Prostate gland (tissue), 2 donors: ENCODE measurements around the gene EEA1. TPM values are rescaled to one million over a fixed set of nuclear protein-coding genes. Genes with fewer than 3 reads are reported as not detected.

ENCODE experiments used
- DNase-seq: peaks from one replicate; pipeline ENCODE4 v3.0.0-alpha.2; 2019; ENCODE audit warnings: low spot score
- H3K27ac ChIP-seq, 2 donors: fragments of 200-600 bp; sonication (generic); 2 replicates each; pipeline ENCODE4 v1.5.1; 2017 to 2019
- H3K27me3 ChIP-seq: fragments of 200-600 bp; sonication (generic); replicated peaks from 2 replicates; pipeline ENCODE4 v1.5.1; 2019; ENCODE audit not compliant: insufficient read depth
- H3K36me3 ChIP-seq, 2 donors: fragments of 200-600 bp; sonication (generic); 1 replicate in 1 of 2; 2 replicates in 1 of 2; pipeline versions ENCODE4 v1.5.1 to v1.8.1; 2017 to 2019
- H3K4me1 ChIP-seq: fragments of 200-600 bp; sonication (generic); replicated peaks from 2 replicates; pipeline ENCODE4 v1.5.1; 2019
- H3K4me3 ChIP-seq, 2 donors: fragments of 200-600 bp; sonication (generic); 2 replicates each; pipeline ENCODE4 v1.5.1; 2017 to 2019
- H3K9me3 ChIP-seq: fragments of 200-600 bp; sonication (generic); 2 replicates; pipeline ENCODE4 v1.5.1; 2017
- CTCF ChIP-seq, 4 experiments: fragments of 200-600 bp in 2 of 4; fragments of 450-650 bp in 2 of 4; sonication (generic) in 2 of 4; IDR thresholded peaks; 1 replicate in 3 of 4; 2 replicates in 1 of 4; pipeline ENCODE4 v1.5.1; 2016 to 2019; ENCODE audit warnings: antibody characterized with exemption in 4 of 4, mild to moderate bottlenecking in 2 of 4, moderate library complexity in 2 of 4
- POLR2A ChIP-seq: fragments of 450-650 bp; IDR thresholded peaks from one replicate; pipeline ENCODE4 v1.6.1; 2016; ENCODE audit warnings: antibody characterized with exemption, mild to moderate bottlenecking
- POLR2AphosphoS5 ChIP-seq: sonication (generic); formaldehyde crosslinking; IDR thresholded peaks from one replicate; pipeline ENCODE4 v1.6.1; 2017; ENCODE audit warnings: antibody characterized with exemption
- WGBS: methylation state at CpG from one replicate; pipeline ENCODE4 v1.1.5; 2018; 5-methylcytosine and 5-hydroxymethylcytosine counted together
- intact Hi-C: fragments of 100-400 bp; cut with DNase I; formaldehyde crosslinking; loops from one replicate; pipeline ENCODE4 v1.14.2; 2022
- total RNA-seq, 2 donors: library from RNA; depleted of rRNA; stranded (reverse); fragments of >200 nt; gene quantifications; one replicate each; pipeline ENCODE4 v1.1.0, GENCODE V29; 2016

Gene EEA1
- total RNA-seq, 2 donors from 2014 or later = 18.6 to 22.6 TPM

GRCh38 chr12:92786045-92786444, 143.1 kb downstream of the EEA1 start:
- DNase-seq = no peak
- no peaks in the 10 kb centered on the region for H3K9me3 ChIP-seq
- no peak overlapping the region for H3K4me3 ChIP-seq
- intact Hi-C loops = no loop called here
- no peak overlapping the region for H3K27ac ChIP-seq
- H3K27me3 ChIP-seq = no peaks in the 10 kb centered on the region
- TF ChIP-seq CTCF (IDR thresholded peaks at IDR 0.05) (no peak), POLR2A (no peak), POLR2AphosphoS5 (no peak)
- WGBS = 84% methylated on average over 1 of the region's 1 CpG
- no peaks in the 10 kb centered on the region for H3K36me3 ChIP-seq
- H3K4me1 ChIP-seq = no peaks in the 10 kb centered on the region

- WGBS = 100% methylated on average over 1 of the region's 1 CpG
- intact Hi-C loops = no loop called here
- Histone ChIP-seq H3K27ac (no peak overlapping the region), H3K36me3 (no peaks in the 10 kb centered on the region), H3K4me1 (no peaks in the 10 kb centered on the region), H3K4me3 (no peak overlapping the region), H3K27me3 (no peaks in the 10 kb centered on the region), H3K9me3 (no peaks in the 10 kb centered on the region)
- DNase-seq = no peak
- TF ChIP-seq POLR2A (no peak), POLR2AphosphoS5 (no peak), CTCF (IDR thresholded peaks at IDR 0.05) (no peak)
Observed at GRCh38 chr12:92785563-92785950, 143.5 kb downstream of the EEA1 start.

GRCh38 chr12:92784797-92785562, 144.1 kb downstream of the EEA1 start:
- H3K4me3 ChIP-seq = no peak overlapping the region
- no peaks in the 10 kb centered on the region for H3K9me3 ChIP-seq
- intact Hi-C loops = no loop called here
- no peak overlapping the region for H3K27ac ChIP-seq
- H3K27me3 ChIP-seq = no peaks in the 10 kb centered on the region
- 59% methylated on average over 1 of the region's 1 CpG for WGBS
- no peaks in the 10 kb centered on the region for H3K36me3 ChIP-seq
- H3K4me1 ChIP-seq = no peaks in the 10 kb centered on the region
- TF ChIP-seq POLR2AphosphoS5 = peak; percentile 44
- TF ChIP-seq CTCF (IDR thresholded peaks at IDR 0.05) = peak; percentile 19 to 70 (median 48)
- TF ChIP-seq POLR2A = no peak
- DNase-seq = peak; percentile 22

- intact Hi-C loops = no loop called here
- no peak for DNase-seq
- H3K4me1 ChIP-seq = no peaks in the 10 kb centered on the region
- TF ChIP-seq POLR2AphosphoS5 (no peak), CTCF (IDR thresholded peaks at IDR 0.05) (no peak), POLR2A (no peak)
- H3K9me3 ChIP-seq = no peaks in the 10 kb centered on the region
- no peaks in the 10 kb centered on the region for H3K27me3 ChIP-seq
- H3K4me3 ChIP-seq = no peak overlapping the region
- H3K27ac ChIP-seq = no peak overlapping the region
- WGBS = 0% methylated on average over 1 of the region's 1 CpG
- no peaks in the 10 kb centered on the region for H3K36me3 ChIP-seq
Observed at GRCh38 chr12:92784356-92784755, 144.7 kb downstream of the EEA1 start.

- H3K4me1 ChIP-seq = no peaks in the 10 kb centered on the region
- H3K27me3 ChIP-seq = no peaks in the 10 kb centered on the region
- no peak overlapping the region for H3K27ac ChIP-seq
- intact Hi-C loops = no loop called here
- no peak overlapping the region for H3K4me3 ChIP-seq
- H3K36me3 ChIP-seq = no peaks in the 10 kb centered on the region
- DNase-seq = no peak
- 91% methylated on average over 1 of the region's 1 CpG for WGBS
- no peak for TF ChIP-seq POLR2A
- no peak for TF ChIP-seq POLR2AphosphoS5
- no peak for TF ChIP-seq CTCF (IDR thresholded peaks at IDR 0.05)
- H3K9me3 ChIP-seq = no peaks in the 10 kb centered on the region
Observed at GRCh38 chr12:92779902-92780301, 149.2 kb downstream of the EEA1 start.
